CD4-positive, alpha-beta T cell (primary cell): ENCODE data around the gene RARB. TPM values are rescaled to one million over a fixed set of nuclear protein-coding genes. Genes with fewer than 3 reads are reported as not detected.

ENCODE experiments used
- ATAC-seq: fragments of 200-7000 bp; cut with Tn5 transposase; one replicate; pipeline ENCODE4 v1.10.0; 2022; ENCODE audit warnings: mild to moderate bottlenecking; ENCODE audit not compliant: poor library complexity
- CTCF ChIA-PET: fragments of 350-600 bp; sonication (Branson Sonifier 250); formaldehyde crosslinking; loops from one replicate; lab custom pipeline; 2021; ENCODE audit warnings: antibody characterized with exemption, inconsistent platforms; lab: Charles Lee
- POLR2A ChIA-PET: fragments of 350-600 bp; sonication (Branson Sonifier 250); formaldehyde crosslinking; loops from one replicate; lab custom pipeline; 2021; ENCODE audit warnings: antibody characterized with exemption, inconsistent platforms; lab: Charles Lee
- DNase-seq, 14 experiments: peaks; one replicate each; pipeline ENCODE4 v3.0.0-alpha.2; 2013 to 2020; ENCODE audit warnings: mixed read lengths in 2 of 14
- H3K27ac ChIP-seq, 2 donors: one replicate each; pipeline versions ENCODE4 v1.5.1 to v1.7.0; 2013; ENCODE audit warnings: low read length in 2 of 2, low read depth in 1 of 2, mild to moderate bottlenecking in 1 of 2
- H3K27me3 ChIP-seq, 2 experiments: 1 replicate in 1 of 2; 2 replicates in 1 of 2; pipeline versions ENCODE4 v1.6.1 to v1.7.0; 2013; ENCODE audit warnings: low read length in 2 of 2, control low read depth in 1 of 2, mild to moderate bottlenecking in 1 of 2, moderate library complexity in 1 of 2; ENCODE audit not compliant: insufficient read depth in 2 of 2, control insufficient read depth in 1 of 2
- H3K36me3 ChIP-seq: one replicate; pipeline ENCODE4 v1.6.1; 2013; ENCODE audit warnings: low read length, control low read depth; ENCODE audit not compliant: insufficient read depth
- H3K4me1 ChIP-seq: one replicate; pipeline ENCODE4 v1.6.1; 2013; ENCODE audit warnings: low read length, control low read depth; ENCODE audit not compliant: insufficient read depth
- H3K4me3 ChIP-seq: one replicate; pipeline ENCODE4 v1.5.1; 2013; ENCODE audit warnings: mild to moderate bottlenecking, low read length, moderate library complexity
- H3K9me3 ChIP-seq, 2 experiments: 1 replicate in 1 of 2; 2 replicates in 1 of 2; pipeline versions ENCODE4 v1.6.1 to v1.7.0; 2013; ENCODE audit warnings: low read length in 2 of 2, mild to moderate bottlenecking in 2 of 2, control low read depth in 1 of 2, moderate library complexity in 1 of 2; ENCODE audit not compliant: control insufficient read depth in 1 of 2, insufficient read depth in 1 of 2
- H3K27ac Mint-ChIP-seq: one replicate; pipeline ENCODE4 v1.8.0; 2020; ENCODE audit warnings: mixed read lengths
- H3K27me3 Mint-ChIP-seq: one replicate; pipeline ENCODE4 v1.8.0; 2021; ENCODE audit warnings: mixed read lengths
- H3K36me3 Mint-ChIP-seq: one replicate; pipeline ENCODE4 v1.8.0; 2021; ENCODE audit warnings: low read depth, mixed read lengths
- H3K4me1 Mint-ChIP-seq: one replicate; pipeline ENCODE4 v1.8.0; 2021; ENCODE audit warnings: low read depth, mixed read lengths
- H3K4me3 Mint-ChIP-seq: one replicate; pipeline ENCODE4 v1.8.0; 2020; ENCODE audit warnings: mild to moderate bottlenecking, mixed read lengths
- H3K9me3 Mint-ChIP-seq: one replicate; pipeline ENCODE4 v1.8.0; 2020; ENCODE audit warnings: mixed read lengths
- intact Hi-C, 2 experiments: fragments of 100-400 bp; cut with DNase I in 1 of 2; cut with micrococcal nuclease in 1 of 2; formaldehyde crosslinking; loops; one replicate each; pipeline versions ENCODE4 v1.15.1 to v1.9.0; 2023 to 2025; cut with DNase I, micrococcal nuclease
- total RNA-seq, 174 experiments: library from RNA in 2 of 174; stranded (reverse) in 2 of 174; gene quantifications; one replicate each; pipeline ENCODE4 v1.2.3 and lab custom pipeline; 2021 to 2026
- TF ChIP-seq, protein P1 (sequence below): fragments of 200-600 bp; IDR thresholded peaks from one replicate; pipeline ENCODE4 v1.8.0; 2022; ENCODE audit warnings: antibody characterized with exemption, mild to moderate bottlenecking

The RARB gene
- total RNA-seq, 2 experiments from 2014 or later = not detected

DNA sequence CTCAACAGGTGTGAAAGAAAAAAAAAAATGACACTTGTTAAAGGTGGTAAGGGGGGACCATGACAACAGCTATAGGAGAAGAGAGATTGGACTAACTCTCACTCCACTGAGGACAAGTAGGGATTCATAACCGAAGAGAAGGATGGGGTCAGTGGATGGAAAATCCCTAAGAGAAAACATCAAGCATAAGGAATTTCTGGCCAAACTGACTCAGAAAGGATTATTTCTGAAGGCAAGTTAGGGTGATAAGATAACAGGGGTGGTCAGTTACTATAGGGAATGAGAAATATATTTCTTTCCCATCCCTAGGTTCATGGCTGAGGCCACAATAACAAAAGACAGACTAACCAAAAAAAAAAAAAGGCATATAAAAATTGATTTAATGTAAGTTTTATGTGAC is 9.5 kb upstream of the RARB start:
- Mint-ChIP-seq H3K9me3 (peaks cover 4% of the 10 kb centered on the region), H3K4me3 (no peak overlapping the region), H3K4me1 (no peaks in the 10 kb centered on the region), H3K27me3 (peaks cover 7% of the 10 kb centered on the region), H3K27ac (no peak overlapping the region), H3K36me3 (no peaks in the 10 kb centered on the region)
- H3K9me3 ChIP-seq = no peaks in the 10 kb centered on the region
- no peaks in the 10 kb centered on the region for H3K27me3 ChIP-seq
- ChIA-PET CTCF (no interaction called here), POLR2A (no interaction called here)
- intact Hi-C loops = no loop called here
- H3K27ac ChIP-seq = no peak overlapping the region
- no peaks in the 10 kb centered on the region for H3K4me1 ChIP-seq
- DNase-seq (no peak), ATAC-seq (no peak)
- H3K4me3 ChIP-seq = no peak overlapping the region
- H3K36me3 ChIP-seq = no peaks in the 10 kb centered on the region
- TF ChIP-seq, protein P1, sequence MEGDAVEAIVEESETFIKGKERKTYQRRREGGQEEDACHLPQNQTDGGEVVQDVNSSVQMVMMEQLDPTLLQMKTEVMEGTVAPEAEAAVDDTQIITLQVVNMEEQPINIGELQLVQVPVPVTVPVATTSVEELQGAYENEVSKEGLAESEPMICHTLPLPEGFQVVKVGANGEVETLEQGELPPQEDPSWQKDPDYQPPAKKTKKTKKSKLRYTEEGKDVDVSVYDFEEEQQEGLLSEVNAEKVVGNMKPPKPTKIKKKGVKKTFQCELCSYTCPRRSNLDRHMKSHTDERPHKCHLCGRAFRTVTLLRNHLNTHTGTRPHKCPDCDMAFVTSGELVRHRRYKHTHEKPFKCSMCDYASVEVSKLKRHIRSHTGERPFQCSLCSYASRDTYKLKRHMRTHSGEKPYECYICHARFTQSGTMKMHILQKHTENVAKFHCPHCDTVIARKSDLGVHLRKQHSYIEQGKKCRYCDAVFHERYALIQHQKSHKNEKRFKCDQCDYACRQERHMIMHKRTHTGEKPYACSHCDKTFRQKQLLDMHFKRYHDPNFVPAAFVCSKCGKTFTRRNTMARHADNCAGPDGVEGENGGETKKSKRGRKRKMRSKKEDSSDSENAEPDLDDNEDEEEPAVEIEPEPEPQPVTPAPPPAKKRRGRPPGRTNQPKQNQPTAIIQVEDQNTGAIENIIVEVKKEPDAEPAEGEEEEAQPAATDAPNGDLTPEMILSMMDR = no peak

DNA sequence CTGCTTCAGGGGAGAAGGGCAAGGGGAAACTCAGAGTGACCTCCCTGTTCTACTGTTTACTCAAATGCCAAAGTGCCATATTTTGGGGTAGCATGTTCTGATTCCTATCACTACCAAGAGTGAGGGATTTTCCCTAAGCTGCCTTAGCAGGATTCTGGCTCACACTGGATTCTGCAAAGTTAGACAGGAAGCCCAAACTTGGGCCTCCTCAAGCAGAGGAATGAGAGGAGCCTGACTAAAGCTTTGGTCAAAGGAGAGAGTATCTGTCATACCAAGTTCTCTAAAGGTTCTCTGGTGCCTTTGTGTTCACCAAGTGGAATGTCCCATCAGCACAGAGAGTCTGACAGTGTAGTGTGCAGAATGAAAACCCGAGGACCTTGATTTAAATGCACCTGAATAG is 8.8 kb upstream of the RARB start:
- no peak for DNase-seq
- Mint-ChIP-seq H3K36me3 (no peaks in the 10 kb centered on the region), H3K4me1 (no peaks in the 10 kb centered on the region), H3K27ac (no peak overlapping the region), H3K4me3 (no peak overlapping the region), H3K9me3 (peaks cover 4% of the 10 kb centered on the region), H3K27me3 (peaks cover 12% of the 10 kb centered on the region)
- Histone ChIP-seq H3K9me3 (no peaks in the 10 kb centered on the region), H3K27ac (no peak overlapping the region), H3K4me3 (no peak overlapping the region), H3K27me3 (no peaks in the 10 kb centered on the region), H3K4me1 (no peaks in the 10 kb centered on the region), H3K36me3 (no peaks in the 10 kb centered on the region)
- TF ChIP-seq, protein P1 = no peak
- ChIA-PET POLR2A (no interaction called here), CTCF (no interaction called here)
- intact Hi-C loops = no loop called here
- ATAC-seq = no peak

DNA sequence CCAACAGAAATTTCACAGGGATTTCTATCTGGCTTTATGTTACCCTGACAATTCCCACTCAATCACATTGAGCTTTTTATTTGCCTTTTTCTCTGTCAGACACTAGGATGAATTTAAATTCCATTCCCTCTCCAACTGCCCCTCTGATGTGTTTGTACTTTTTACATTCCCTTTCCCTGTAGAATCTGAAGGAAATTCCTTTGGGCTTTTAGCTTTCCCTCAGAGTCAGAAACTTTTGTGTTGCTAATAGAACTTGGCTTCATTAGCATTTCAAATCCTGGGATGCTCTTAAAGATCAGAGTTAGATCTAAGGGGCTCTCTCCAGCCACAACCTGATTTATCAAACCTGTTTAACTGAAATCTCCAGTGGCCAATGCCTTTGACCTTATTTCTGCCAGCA is 7.9 kb upstream of the RARB start:
- CTCF ChIA-PET = no interaction called here
- intact Hi-C loops = no loop called here
- POLR2A ChIA-PET = no interaction called here
- Mint-ChIP-seq H3K9me3 (peaks cover 4% of the 10 kb centered on the region), H3K4me3 (no peak overlapping the region), H3K27me3 (peaks cover 16% of the 10 kb centered on the region), H3K27ac (no peak overlapping the region), H3K36me3 (no peaks in the 10 kb centered on the region), H3K4me1 (no peaks in the 10 kb centered on the region)
- no peaks in the 10 kb centered on the region for H3K9me3 ChIP-seq
- TF ChIP-seq, protein P1 = no peak
- H3K36me3 ChIP-seq = no peaks in the 10 kb centered on the region
- no peak overlapping the region for H3K4me3 ChIP-seq
- H3K4me1 ChIP-seq = no peaks in the 10 kb centered on the region
- ATAC-seq = no peak
- no peak for DNase-seq
- H3K27ac ChIP-seq = no peak overlapping the region
- H3K27me3 ChIP-seq = no peaks in the 10 kb centered on the region
